ENCODE measurements around the gene MTMR1.

The MTMR1 gene

DNA sequence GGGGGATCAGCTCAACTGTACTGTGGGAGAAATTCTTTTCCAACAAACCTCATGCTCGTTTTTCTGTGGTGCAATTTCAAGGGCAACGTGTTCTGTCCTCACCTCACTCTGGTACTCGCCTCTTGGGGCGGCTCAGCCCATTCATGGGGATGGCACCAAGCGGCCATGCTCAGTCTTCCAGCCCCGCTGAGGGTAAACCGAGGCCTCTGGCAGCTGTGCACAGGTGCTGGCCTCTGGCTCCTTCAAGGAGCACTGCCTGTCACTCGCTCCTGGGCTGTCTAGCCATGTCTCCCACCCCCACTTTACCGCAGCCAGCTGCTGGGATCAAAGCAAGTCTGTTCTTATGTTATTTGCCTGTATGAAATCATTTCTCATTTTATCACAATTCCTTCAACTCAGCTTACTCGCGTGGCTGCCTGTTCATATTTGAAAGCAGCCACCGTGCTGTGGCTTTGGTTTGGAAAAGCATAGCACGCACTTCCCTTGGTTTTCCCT, 70.2 kb downstream of the MTMR1 start:
- no peak for DNase-seq (ENCODE audit: low read depth)

DNA sequence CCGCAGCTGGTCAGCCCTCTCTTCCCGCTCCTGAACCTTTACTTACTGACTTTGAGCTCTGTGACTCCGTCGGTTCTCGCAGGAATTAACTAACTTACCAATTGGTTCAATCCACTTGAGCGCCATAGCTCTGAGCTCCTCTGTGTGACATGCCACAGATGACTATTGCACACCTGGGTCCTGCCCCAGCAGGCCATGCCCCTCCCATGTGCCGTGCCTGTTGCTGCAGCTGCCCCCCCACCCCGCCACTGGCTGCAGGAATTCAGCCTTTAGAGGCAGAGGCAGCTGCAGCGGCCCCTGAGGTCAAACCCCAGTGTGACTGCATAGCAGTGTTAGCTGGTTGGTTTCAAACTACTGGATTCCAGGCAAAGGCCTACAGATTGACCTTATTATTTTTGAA, 70.6 kb downstream of the MTMR1 start:
- no peak for DNase-seq (ENCODE audit: low read depth)

DNA sequence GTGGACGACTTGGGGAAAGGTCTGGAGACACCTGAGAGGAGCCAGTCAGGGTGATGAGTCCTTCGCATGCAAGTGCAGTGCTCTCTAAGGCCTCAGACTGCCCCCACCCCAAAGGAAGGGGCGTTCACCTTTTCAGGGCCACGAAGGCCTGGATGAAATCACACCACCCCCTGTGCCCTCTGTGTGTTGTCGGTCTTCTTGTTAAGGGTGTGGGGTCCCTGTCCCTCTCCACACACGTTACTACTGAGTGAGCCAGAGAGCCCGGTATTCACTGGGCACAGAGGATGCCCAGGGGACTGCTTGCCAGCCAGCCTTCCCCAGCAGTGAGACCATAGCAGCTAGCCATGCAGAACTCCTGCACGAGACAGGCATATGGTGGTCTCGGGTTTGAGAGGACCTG, 72.0 kb downstream of the MTMR1 start:
- no peak for DNase-seq (ENCODE audit: low read depth)

DNA sequence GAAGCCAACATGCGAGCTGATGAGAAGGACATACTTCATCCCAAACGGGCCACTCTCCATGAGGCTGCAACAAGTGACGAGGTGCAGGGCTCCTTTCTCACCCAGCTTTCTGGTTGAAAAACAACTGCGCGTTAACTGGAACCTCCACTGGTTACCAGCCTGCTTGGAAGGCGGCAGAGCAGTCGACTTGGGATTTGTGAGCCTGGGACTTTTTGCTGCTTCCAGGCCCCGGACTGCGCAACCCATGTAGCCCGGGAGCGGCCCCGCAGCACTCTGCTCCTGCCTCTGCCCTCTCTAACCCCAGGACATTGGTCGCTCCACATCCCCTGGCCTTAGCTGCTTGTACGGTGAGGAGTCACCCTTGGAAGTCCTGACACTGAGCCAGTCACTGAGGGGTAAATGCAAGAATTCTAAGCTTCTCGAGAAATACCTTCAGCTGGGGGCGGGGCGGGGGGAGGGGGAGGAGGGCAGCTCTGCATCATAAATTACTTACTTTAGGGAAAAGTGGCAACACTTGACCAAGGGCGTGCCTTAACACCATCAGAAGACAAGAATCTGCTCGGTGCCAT, 72.7 kb downstream of the MTMR1 start:
- DNase-seq (ENCODE audit: low read depth): no peak

DNA sequence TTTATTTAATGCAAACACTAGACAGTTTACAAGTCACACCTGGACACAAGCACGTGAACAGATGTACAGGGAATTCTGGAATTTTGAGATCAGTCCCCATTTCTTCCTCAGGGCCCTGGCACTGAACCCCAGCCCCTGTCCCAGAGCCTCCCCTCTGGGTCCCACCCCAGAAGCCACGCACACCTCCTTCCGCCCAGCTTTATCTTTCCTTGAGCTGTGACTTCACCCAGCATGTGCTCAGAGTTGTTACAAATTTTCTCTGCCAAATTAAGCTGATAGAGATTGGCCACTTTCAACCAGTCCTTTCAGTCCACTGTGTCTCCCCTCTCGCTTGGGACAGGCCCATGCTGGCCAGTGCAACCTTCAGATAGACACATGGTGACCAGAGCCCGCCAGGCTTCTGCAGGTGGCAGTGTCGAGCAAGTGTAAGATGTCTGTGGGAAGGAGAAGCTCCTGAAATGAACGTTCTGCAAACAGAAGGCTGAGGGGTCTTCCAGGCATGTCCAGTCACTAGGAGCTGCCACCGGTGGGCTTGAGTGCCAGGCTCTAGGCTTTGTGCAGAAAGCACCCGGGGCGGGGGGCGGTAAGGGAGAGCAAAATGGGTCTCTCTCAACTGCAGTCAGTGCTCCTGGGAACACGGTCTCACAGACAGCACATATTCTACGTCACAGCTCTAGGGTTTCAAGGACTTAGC, 73.3 kb downstream of the MTMR1 start:
- DNase-seq (ENCODE audit: low read depth): no peak

DNA sequence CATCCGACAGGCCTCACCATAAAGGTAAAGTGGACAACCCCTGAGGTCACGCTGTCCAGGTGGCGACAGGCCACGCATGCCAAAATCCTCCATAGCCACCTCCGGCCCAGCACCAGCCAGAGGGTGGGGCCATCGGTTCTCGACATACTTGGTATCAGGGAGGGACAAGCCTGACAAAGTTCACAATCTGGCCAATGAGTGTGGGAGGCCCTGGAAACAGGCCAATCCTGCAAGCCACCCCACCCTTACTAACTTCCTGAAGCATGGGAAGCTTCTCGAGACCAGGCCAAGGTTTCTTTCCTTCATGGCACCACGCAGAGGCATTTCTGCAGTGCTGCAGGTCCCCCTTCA, 73.8 kb downstream of the MTMR1 start:
- peak; percentile 9 for DNase-seq (ENCODE audit: low read depth)

DNA sequence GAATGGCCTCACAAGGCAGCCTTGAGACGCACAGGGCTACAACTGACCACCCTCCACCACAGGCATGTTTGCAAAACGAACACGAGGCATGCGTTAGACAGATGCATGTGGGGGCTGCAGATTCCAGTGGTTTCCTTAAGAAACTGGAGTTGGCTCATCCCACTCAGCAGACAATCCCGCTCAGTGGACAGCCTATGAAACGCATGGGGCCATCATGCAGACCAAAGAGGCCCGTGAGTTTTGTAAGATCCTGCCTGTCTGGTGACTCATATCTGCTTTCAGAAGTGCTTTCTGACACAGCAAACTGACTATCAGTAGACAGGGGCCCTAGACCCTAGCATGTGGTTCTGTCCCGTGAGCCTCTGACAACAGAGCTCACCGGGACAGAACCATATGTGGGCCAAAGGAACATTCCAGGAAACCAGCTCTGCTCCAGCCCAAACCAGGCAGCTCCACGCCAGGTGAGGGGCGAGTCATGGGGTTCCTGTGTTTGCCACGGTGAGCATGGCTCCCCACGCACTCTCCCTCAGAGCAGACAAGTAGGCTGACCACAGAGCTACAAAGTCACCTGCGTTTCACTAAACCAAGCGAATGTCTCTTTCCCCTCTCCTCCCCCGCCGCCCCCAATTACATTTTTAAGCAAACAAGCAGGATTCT, 74.4 kb downstream of the MTMR1 start:
- DNase-seq (ENCODE audit: low read depth): peak; percentile 48

DNA sequence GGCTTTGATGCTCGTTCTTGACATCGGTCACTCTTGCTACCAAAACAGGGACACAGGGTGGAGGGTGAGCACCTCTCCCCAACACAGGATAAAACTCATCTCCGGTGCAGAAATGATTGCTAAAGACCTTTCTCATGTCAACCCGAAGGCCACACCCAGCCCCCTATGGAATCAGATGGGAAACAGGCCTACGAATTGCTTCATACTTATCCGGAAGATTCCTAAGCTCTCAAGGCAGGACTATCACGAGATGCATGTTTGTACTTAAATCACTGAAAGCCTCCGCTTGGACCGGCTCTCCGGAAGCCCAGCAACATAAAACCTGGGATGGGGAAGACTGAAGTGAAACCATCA, 74.9 kb downstream of the MTMR1 start:
- no peak for DNase-seq (ENCODE audit: low read depth)

DNA sequence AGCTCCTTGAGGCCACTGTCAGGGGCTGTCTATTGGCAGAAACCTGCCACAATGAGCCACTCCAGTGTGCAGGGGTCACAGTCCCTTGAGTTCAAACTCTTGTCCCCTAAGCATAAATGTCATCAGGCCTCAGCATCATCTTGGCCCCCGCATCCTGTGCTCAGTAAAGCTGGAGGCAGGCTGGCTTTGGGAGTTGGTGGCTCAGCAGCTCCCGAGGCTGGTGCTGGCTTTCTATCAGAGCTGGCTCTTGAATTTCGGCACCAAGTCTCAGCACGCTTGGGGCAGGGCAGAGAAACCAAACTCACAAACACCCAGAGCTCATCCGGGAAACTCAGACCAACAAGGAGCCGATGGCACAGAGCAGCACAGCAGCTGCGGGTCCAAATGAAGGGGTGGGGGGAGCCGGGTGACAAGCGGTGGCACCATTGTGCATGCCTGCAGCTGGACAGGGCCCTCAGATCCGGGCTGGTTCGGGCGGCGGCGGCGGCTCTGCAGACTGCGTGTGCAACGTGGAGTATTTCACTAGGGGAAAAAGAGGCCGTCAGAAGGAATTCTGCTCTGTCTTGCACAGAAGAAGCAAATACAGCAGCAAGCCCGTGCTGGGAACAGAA, 75.5 kb downstream of the MTMR1 start:
- DNase-seq (ENCODE audit: low read depth): no peak

DNA sequence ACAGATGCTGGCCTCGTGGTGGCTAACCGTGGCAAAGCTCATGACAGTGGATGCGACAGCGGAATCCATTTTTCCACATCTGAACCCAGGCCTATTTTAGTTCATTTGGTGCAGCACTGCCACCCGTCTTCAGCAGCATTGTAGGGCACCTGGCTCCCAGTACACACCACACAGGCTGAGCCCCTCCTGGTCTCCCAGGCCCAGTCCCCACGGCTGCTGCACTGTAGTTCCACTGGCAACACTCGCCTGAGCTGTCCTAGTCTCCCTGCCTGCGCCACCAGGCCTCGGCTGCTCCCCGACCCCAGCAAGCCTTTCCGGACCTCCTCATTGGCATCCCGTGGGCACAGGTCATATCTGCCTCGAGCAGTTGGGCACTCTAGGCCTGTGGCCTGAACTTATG, 76.2 kb downstream of the MTMR1 start:
- DNase-seq (ENCODE audit: low read depth): no peak

DNA sequence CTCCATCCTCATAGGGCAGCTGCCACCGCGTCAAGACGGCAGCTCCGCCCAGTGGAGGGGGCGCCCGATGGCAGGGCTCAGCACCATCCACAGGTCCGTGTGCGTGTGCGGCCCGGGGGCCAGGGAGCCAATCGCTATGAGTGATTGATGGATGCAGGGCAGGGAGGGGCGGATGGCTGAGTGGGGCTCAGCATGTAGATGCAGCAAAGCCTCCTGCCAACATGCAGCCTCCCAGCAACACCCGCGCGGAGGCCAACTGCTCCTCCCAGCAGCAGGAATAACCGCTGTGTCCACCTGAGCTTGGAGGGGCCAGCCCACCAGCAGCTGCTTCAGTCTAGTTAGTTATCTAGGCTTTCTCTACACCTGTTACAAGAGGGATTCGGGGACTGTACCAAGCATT, 77.4 kb downstream of the MTMR1 start:
- no peak for DNase-seq (ENCODE audit: low read depth)

DNA sequence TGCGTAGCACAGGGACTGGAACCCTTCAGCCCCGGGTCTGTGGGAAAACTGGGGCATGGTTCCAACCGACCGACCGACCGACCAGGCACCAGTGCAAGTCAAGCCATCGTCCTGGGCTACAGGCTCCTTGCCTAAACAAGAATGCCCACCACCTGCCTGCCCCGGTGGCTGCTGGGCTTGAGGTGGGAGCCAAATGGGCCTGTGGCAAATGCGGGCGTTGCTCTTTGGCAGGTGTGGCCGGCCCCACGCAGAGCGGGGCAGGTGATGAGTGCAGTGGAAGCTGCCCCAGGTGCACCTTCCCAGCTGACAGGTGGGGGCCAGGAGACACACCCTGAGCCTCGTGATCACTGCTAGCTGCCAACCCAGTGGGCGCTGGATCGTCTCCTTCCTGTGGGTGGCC, 77.9 kb downstream of the MTMR1 start:
- no peak for DNase-seq (ENCODE audit: low read depth)

DNA sequence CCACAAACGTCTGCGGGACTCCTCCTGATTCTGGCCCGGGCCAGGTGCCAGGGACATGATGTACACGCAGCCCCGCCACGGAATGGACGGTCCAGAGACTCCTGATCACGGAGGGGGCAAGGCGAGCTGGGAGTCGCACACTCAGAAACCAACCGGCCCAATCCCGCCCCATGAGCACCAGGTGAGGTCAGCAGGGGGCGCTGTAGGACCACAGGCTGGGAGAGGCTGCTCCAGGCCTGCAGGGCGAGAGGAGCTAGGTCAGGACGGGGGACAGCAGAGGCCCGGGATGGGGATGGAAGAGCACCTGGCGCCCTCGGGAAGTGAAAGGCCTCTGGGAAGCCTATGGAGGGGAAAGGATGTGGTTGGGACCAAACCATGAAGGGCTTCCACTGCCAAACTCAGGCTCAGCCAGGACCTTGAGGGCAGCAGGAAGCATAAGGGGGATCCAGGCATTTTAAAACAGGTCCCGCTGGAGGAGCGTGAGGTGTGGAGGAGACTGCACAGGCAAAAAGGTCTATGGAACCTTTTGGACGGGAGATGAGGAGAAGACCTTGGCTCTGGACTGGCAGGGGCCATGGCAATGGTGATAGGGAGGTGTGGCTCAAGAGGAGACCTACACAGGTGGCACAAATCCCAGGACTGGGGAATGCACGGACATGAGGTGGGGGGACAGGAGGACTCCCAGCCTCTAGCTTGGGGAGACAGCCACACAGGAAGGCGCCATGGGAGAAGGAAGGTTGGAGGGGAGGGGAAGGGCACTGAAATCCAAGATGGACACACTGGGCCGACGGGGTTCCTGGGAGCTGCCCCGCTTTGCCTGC, 79.2 kb downstream of the MTMR1 start:
- peak; percentile 14 for DNase-seq (ENCODE audit: low read depth)

DNA sequence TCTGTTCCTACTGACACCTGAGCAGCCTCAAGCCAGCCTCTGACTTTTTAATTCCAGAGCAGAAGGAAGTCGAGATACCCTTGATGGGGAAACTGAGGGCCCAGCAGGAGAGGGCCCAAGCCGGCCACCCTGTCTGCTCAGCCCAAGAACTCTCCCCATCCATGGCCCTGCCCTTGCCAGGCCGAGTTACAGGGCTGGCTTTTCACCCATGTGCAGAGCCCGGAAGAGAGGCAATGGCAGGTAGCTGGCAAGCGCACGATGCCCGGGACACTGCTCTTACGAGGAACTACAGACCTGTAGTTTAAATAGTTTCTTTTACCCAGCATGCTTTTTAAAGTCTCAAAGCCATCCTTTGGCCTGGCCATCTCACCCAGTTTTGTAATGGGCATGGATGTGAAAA, 79.9 kb downstream of the MTMR1 start:
- DNase-seq (ENCODE audit: low read depth): no peak

DNA sequence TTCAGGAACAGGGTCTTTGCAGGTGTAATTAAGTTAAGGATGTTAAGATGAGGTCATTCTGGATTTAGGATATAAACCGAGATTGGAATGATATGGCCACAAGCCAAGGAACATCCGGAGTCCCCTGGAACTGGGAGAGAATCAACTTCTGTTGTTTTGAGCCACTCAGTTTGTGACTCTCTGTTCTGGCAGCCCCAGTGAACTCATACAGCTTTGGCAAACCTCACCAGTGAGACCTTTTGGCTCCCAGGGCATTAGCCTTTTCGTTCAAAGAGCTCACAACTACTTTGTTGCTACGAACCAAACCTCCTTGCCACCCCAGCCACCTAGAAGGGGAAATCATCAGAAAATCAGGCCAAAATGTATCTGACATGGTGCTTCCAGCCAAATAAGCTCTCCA, 80.4 kb downstream of the MTMR1 start:
- DNase-seq (ENCODE audit: low read depth): no peak

DNA sequence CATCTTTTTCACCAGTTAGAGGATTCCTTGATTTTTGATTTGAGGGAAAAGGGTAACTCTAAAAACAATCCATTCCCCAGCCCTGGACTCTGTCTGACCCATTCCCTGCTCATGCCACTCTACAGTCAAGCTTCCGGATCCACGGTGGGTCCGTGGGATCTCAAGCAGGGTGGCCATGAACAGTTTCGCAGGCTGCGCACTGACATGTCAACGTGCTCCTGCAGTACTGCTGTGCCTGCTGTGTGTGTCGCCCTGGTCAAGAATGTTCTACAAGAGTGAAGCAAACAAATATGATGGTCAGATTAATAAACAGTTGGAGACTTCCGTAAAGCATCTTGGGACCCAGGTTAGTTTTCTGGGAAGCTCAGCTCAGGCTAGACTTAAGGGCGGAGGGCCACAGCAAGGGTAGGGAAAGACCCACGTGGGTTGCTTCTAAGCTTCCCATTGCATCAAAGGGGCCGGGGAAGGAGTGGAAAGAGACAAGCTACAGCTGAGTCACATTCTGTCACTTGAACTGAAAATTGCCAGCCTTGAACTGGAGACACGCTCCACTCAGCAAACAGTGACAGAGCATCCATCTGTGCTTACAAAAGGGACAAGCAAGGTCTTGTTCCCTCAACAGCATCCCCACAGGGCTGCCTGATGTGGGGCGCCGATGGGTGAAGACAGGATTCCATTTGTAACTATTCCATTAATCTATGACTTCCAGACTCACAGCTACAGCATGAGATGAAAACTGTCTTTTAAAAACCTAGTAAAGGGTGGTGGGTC, 81.8 kb downstream of the MTMR1 start:
- DNase-seq (ENCODE audit: low read depth): no peak

DNA sequence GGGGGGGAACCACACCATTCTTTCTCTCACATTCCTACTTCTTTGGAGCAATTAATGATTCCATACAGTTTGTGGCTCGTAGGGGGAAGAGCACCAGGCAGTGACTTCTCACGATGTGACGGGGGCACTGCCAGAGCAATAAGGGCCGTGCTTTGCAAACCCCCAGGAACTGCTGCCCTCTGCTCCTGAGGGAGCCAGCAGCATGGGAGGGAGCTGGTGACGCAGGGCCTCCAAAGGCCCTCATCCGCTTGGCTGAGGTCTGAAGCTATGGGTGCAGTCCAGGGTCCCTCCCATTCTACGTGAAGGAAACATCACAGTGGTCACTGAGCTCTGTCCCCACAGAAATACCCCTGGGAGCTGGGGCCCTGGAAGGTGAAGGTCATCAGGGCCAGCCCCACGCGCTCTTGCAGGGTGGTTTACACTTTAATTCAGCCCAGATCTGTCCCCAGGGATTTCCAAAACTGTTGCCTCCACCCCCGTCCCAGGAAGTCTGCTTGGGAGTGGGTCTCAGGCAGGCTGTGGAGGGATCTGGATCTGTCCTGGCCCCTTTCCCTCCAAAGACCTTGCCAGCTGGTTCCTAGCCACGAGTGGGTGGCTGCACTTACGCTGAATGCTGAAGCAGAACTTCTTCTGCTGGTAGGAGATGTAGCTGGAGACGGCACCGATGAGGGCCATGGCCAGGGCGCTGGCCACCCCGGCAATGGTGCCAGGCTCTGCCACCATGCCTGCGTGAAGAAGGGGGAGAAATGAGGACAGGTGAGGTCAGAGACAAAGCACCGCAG, 82.6 kb downstream of the MTMR1 start:
- no peak for DNase-seq (ENCODE audit: low read depth)

DNA sequence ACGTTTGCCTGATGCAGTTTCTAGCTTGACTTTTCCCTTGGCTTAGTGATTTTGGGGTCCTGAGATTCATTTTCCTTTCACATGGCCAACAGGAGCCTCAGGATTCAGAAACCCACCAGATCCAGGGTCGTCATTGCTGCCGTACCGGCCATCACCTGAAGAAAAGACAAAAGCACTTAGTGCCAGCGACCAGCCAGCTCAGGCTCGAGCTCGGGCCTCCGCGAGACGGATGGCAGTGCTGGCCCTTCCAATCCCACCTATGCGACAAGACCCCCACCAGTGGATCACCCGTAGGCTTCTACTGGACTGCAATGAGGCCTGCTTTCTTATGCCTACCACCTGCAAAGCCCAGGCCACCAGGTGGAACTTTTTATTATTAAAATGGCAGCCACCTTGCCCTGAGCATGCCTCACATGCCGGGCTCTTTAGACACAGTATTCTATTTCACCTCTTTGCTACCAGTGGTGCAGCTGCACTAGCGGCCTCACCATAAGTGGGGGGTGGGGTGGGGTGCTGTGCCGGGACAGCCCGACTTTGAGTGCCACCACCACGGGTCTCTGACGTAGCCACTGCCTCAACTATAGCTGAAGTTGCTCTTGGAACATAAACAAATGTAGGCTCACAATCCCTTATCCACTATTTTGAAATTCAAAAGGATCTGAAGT, 84.3 kb downstream of the MTMR1 start:
- DNase-seq (ENCODE audit: low read depth): no peak

DNA sequence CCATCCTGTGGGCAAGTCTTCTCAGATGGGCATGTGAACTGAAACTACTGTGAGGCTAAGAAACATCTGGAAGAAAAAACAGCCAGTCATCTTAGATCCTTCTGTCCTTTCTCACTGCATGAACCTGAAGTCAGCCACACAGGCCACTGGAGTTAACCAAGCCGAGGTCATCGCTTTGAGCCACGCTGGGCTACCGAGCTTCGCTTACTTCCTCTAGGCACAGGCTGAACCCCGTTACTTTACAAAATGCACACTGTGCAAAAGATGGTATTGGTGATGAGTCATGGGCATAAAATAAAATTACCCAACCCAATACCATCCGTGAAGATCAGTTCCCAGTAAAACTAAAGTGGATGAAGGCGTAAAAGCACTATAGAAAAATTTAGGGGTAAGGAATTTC, 86.2 kb downstream of the MTMR1 start:
- no peak for DNase-seq (ENCODE audit: low read depth)

DNA sequence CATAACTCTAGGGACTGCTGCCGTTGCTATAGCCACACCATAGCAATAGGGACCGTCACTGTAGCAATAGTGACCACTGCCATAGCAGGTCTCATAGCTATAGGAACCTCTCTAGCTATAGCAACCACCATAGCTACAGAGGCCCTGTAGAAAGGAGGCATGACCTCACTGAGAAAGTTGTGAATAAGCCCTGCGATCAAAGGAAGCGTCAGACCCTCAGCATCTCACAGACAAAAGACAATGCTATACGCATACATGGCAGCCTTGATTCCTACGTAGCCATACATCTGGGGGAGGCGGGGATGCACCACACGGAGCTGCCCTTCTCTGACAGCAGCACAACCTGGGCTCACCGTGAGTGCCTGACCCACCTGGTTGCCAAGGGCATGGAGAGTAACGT, 88.5 kb downstream of the MTMR1 start:
- DNase-seq (ENCODE audit: low read depth): no peak
